SK-N-SH (cell line): ENCODE measurements around the gene ABAT. TPM values are rescaled to one million over a fixed set of nuclear protein-coding genes. Genes with fewer than 3 reads are reported as not detected.

Source experiments
- CTCF ChIA-PET: fragments of 300-600, 350-600 bp; formaldehyde crosslinking; extraction: SDS; loops from one replicate; lab custom pipeline; 2021; lab: Yijun Ruan, JAX
- POLR2A ChIA-PET: fragments of 350-600 bp; sonication (Branson Sonifier 250); formaldehyde crosslinking; extraction: SDS; loops from one replicate; lab custom pipeline; 2020; ENCODE audit warnings: antibody characterized with exemption, inconsistent platforms; lab: Yijun Ruan, JAX
- DNase-seq: peaks from one replicate; pipeline ENCODE4 v3.0.0; 2012
- H2AFZ ChIP-seq: fragments of 200-600 bp; sonication (generic); 2 replicates; pipeline ENCODE4 v1.8.1; 2016; ENCODE audit warnings: antibody characterized with exemption, mild to moderate bottlenecking, low read depth
- H3F3A ChIP-seq: fragments of 200-600 bp; sonication (generic); replicated peaks from 2 replicates; pipeline ENCODE3; 2016; ENCODE audit warnings: antibody characterized with exemption, mild to moderate bottlenecking; ENCODE audit not compliant: insufficient read depth
- H3K27ac ChIP-seq, 2 experiments: fragments of 200-500 bp in 1 of 2; fragments of 200-600 bp in 1 of 2; sonication (Bioruptor generic) in 1 of 2; sonication (generic), shearing (Covaris generic) in 1 of 2; 2 replicates each; pipeline versions ENCODE4 v1.5.1 to v1.6.1; 2014 to 2016; ENCODE audit warnings: low read depth in 2 of 2, inconsistent platforms in 1 of 2, low read length in 1 of 2, mild to moderate bottlenecking in 1 of 2, mixed read lengths in 1 of 2
- H3K27me3 ChIP-seq: fragments of 200-600 bp; sonication (generic), shearing (Covaris generic); 2 replicates; pipeline ENCODE4 v1.6.1; 2016; ENCODE audit warnings: mixed run types; ENCODE audit not compliant: insufficient read depth
- H3K36me3 ChIP-seq, 2 experiments: fragments of 200-500 bp in 1 of 2; fragments of 200-600 bp in 1 of 2; sonication (Bioruptor generic) in 1 of 2; sonication (generic) in 1 of 2; replicated peaks in 1 of 2; 2 replicates each; pipeline versions ENCODE3 to v1.5.1; 2014 to 2016; ENCODE audit warnings: low read length in 1 of 2, mild to moderate bottlenecking in 1 of 2; ENCODE audit not compliant: insufficient read depth in 2 of 2, control insufficient read depth in 1 of 2
- H3K4me1 ChIP-seq, 2 experiments: fragments of 200-500 bp in 1 of 2; fragments of 200-600 bp in 1 of 2; sonication (Bioruptor generic) in 1 of 2; sonication (generic), shearing (Covaris generic) in 1 of 2; 2 replicates each; pipeline versions ENCODE4 v1.5.1 to v1.6.1; 2014 to 2016; ENCODE audit warnings: low read depth in 1 of 2, low read length in 1 of 2, mixed run types in 1 of 2; ENCODE audit not compliant: insufficient read depth in 2 of 2, control insufficient read depth in 1 of 2
- H3K4me2 ChIP-seq: fragments of 200-600 bp; sonication (generic), shearing (Covaris generic); 2 replicates; pipeline ENCODE4 v1.6.1; 2017; ENCODE audit warnings: mixed run types
- H3K4me3 ChIP-seq, 2 experiments: fragments of 200-500 bp in 1 of 2; fragments of 200-600 bp in 1 of 2; sonication (Bioruptor generic) in 1 of 2; sonication (generic), shearing (Covaris generic) in 1 of 2; 2 replicates each; pipeline versions ENCODE4 v1.5.1 to v1.8.1; 2014 to 2016; ENCODE audit warnings: low read depth in 2 of 2, inconsistent platforms in 1 of 2, low read length in 1 of 2, mild to moderate bottlenecking in 1 of 2, mixed read lengths in 1 of 2, moderate library complexity in 1 of 2
- H3K79me2 ChIP-seq: fragments of 200-600 bp; sonication (generic); 2 replicates; pipeline ENCODE4 v1.8.1; 2017; ENCODE audit warnings: mild to moderate bottlenecking; ENCODE audit not compliant: insufficient read depth
- H3K9ac ChIP-seq: fragments of 200-600 bp; sonication (generic); 2 replicates; pipeline ENCODE4 v1.6.1; 2017; ENCODE audit warnings: mixed run types
- H3K9me2 ChIP-seq: fragments of 200-600 bp; sonication (generic); 2 replicates; pipeline ENCODE4 v1.6.1; 2017; ENCODE audit warnings: mixed run types
- H3K9me3 ChIP-seq: fragments of 200-600 bp; sonication (generic); 2 replicates; pipeline ENCODE4 v1.6.1; 2017; ENCODE audit warnings: mixed run types, mild to moderate bottlenecking, moderate library complexity
- H4K20me1 ChIP-seq: fragments of 200-600 bp; sonication (generic); 2 replicates; pipeline ENCODE4 v1.6.1; 2017; ENCODE audit warnings: mild to moderate bottlenecking, mixed run types; ENCODE audit not compliant: insufficient read depth
- ELF1 ChIP-seq: IDR thresholded peaks from 2 replicates; pipeline ENCODE4 v1.4.0; 2012
- EZH2phosphoT487 ChIP-seq: fragments of 200-600 bp; sonication (generic); IDR thresholded peaks from 2 replicates; pipeline ENCODE4 v1.6.1; 2017; ENCODE audit warnings: low read depth, mixed run types, mild to moderate bottlenecking, antibody characterized with exemption, moderate library complexity, borderline replicate concordance
- GATA2 ChIP-seq: sonication (generic); formaldehyde crosslinking; IDR thresholded peaks from 2 replicates; pipeline ENCODE4 v1.5.0; 2020; ENCODE audit warnings: mild to moderate bottlenecking, missing genetic modification reagents
- MEF2A ChIP-seq: IDR thresholded peaks from 2 replicates; pipeline ENCODE4 v1.4.0; 2012; ENCODE audit warnings: low read depth, borderline replicate concordance
- MXI1 ChIP-seq: IDR thresholded peaks from 2 replicates; pipeline ENCODE4 v1.6.1; 2012; ENCODE audit warnings: mild to moderate bottlenecking, low read depth, low read length, improper control_type of control experiment
- PBX3 ChIP-seq: IDR thresholded peaks from 2 replicates; pipeline ENCODE4; 2012
- RAD21 ChIP-seq: IDR thresholded peaks from 2 replicates; pipeline ENCODE4 v1.6.1; 2012; ENCODE audit warnings: mild to moderate bottlenecking, low read length
- RCOR1 ChIP-seq: fragments of 150-350 bp; IDR thresholded peaks from 2 replicates; pipeline ENCODE4 v1.6.1; 2017; ENCODE audit warnings: antibody characterized with exemption, low read length
- SIN3A ChIP-seq: IDR thresholded peaks from 2 replicates; pipeline ENCODE4 v1.6.1; 2012; ENCODE audit warnings: low read depth, mild to moderate bottlenecking, low read length, moderate library complexity, borderline replicate concordance
- WGBS: methylation state at CpG from one replicate; pipeline ENCODE4 v1.1.6; 2017; ENCODE audit warnings: low lambda C conversion rate; 5-methylcytosine and 5-hydroxymethylcytosine counted together
- polyA plus RNA-seq, 3 experiments: library from polyadenylated mRNA; depleted of rRNA; stranded (reverse); fragments of >200 nt; gene quantifications; 2 replicates each; pipeline ENCODE4 v1.2.3, GENCODE V29; 2012
- TF ChIP-seq, protein P1 (sequence below): IDR thresholded peaks from 2 replicates; pipeline ENCODE4 v1.6.1; 2012; ENCODE audit warnings: mild to moderate bottlenecking, low read depth, low read length, moderate library complexity

ABAT gene
- polyA plus RNA-seq, 1 of the 3 experiments (the other 2 are of a cell fraction), result 4.7 TPM

GRCh38 chr16:8627456-8627855 is 47.0 kb upstream of the ABAT start (continued):
- TF ChIP-seq, protein P1, sequence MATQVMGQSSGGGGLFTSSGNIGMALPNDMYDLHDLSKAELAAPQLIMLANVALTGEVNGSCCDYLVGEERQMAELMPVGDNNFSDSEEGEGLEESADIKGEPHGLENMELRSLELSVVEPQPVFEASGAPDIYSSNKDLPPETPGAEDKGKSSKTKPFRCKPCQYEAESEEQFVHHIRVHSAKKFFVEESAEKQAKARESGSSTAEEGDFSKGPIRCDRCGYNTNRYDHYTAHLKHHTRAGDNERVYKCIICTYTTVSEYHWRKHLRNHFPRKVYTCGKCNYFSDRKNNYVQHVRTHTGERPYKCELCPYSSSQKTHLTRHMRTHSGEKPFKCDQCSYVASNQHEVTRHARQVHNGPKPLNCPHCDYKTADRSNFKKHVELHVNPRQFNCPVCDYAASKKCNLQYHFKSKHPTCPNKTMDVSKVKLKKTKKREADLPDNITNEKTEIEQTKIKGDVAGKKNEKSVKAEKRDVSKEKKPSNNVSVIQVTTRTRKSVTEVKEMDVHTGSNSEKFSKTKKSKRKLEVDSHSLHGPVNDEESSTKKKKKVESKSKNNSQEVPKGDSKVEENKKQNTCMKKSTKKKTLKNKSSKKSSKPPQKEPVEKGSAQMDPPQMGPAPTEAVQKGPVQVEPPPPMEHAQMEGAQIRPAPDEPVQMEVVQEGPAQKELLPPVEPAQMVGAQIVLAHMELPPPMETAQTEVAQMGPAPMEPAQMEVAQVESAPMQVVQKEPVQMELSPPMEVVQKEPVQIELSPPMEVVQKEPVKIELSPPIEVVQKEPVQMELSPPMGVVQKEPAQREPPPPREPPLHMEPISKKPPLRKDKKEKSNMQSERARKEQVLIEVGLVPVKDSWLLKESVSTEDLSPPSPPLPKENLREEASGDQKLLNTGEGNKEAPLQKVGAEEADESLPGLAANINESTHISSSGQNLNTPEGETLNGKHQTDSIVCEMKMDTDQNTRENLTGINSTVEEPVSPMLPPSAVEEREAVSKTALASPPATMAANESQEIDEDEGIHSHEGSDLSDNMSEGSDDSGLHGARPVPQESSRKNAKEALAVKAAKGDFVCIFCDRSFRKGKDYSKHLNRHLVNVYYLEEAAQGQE, result no peak

GRCh38 chr16:8628981-8629725 is 45.3 kb upstream of the ABAT start:
- POLR2A ChIA-PET, result no interaction called here
- Histone ChIP-seq H3K27ac (no peak overlapping the region), H4K20me1 (no peaks in the 10 kb centered on the region; the same call in 1 of the 2 replicates), H2AFZ (no peak overlapping the region), H3K79me2 (peaks cover 26% of the 10 kb centered on the region; the same call in 1 of the 2 replicates), H3K9me3 (no peaks in the 10 kb centered on the region), H3K4me1 (peaks cover 0 to 11% of the 10 kb centered on the region in 2 experiments; a peak in 1 of 4 replicates), H3K4me3 (no peak overlapping the region), H3K9me2 (no peaks in the 10 kb centered on the region), H3K36me3 (peaks cover 35 to 75% of the 10 kb centered on the region in 2 experiments), H3F3A (no peaks in the 10 kb centered on the region), H3K4me2 (no peak overlapping the region), H3K9ac (no peak overlapping the region), H3K27me3 (no peaks in the 10 kb centered on the region)
- DNase-seq, result no peak
- 96% methylated on average over 14 of the region's 16 CpGs for WGBS
- no peak for TF ChIP-seq ELF1
- TF ChIP-seq SIN3A, result no peak
- no peak for TF ChIP-seq MEF2A
- TF ChIP-seq EZH2phosphoT487, result no peak
- no peak for TF ChIP-seq GATA2 (CRISPR knock-in tag)
- TF ChIP-seq RCOR1, result no peak
- no peak for TF ChIP-seq PBX3
- no peak for TF ChIP-seq MXI1
- TF ChIP-seq RAD21, result no peak
- CTCF ChIA-PET, result interaction anchor here (0.6 to 1.1 kb wide), 4 partner anchors 21 to 70 kb away, joined by 3 to 4 read pairs (median 3); no protein-coding TSS in a partner anchor
